ENCODE measurements around the gene AKAP6.
"Not testable (repeated sequence)": the region's sequence is repeated elsewhere in the genome, so short reads cannot be mapped to it uniquely, and the experiment has no call there.

AKAP6 gene

GRCh38 chr14:32576977-32577376 is 247.9 kb downstream of the AKAP6 start:
- Histone ChIP-seq H3K9me3 (ENCODE audit: control insufficient read depth, low read length) (no peaks in the 10 kb centered on the region), H3K36me3 (ENCODE audit: control insufficient read depth, insufficient read depth, low read length) (no peaks in the 10 kb centered on the region), H3K27ac (no peak overlapping the region), H3K9ac (no peak overlapping the region), H2AFZ (no peak overlapping the region), H3K27me3 (ENCODE audit: control insufficient read depth, insufficient read depth, low read length) (no peaks in the 10 kb centered on the region), H3K79me2 (no peaks in the 10 kb centered on the region), H3K4me1 (no peaks in the 10 kb centered on the region), H3K4me2 (ENCODE audit: low read length) (no peak overlapping the region), H3K4me3 (ENCODE audit: low read depth, low read length) (no peak overlapping the region)
- TF ChIP-seq, protein P1, sequence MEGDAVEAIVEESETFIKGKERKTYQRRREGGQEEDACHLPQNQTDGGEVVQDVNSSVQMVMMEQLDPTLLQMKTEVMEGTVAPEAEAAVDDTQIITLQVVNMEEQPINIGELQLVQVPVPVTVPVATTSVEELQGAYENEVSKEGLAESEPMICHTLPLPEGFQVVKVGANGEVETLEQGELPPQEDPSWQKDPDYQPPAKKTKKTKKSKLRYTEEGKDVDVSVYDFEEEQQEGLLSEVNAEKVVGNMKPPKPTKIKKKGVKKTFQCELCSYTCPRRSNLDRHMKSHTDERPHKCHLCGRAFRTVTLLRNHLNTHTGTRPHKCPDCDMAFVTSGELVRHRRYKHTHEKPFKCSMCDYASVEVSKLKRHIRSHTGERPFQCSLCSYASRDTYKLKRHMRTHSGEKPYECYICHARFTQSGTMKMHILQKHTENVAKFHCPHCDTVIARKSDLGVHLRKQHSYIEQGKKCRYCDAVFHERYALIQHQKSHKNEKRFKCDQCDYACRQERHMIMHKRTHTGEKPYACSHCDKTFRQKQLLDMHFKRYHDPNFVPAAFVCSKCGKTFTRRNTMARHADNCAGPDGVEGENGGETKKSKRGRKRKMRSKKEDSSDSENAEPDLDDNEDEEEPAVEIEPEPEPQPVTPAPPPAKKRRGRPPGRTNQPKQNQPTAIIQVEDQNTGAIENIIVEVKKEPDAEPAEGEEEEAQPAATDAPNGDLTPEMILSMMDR (IDR thresholded peaks at IDR 0.05) = no peak

GRCh38 chr14:32578181-32578580 is 249.1 kb downstream of the AKAP6 start:
- Histone ChIP-seq H3K79me2 (no peaks in the 10 kb centered on the region), H3K4me2 (ENCODE audit: low read length) (no peak overlapping the region), H3K36me3 (ENCODE audit: control insufficient read depth, insufficient read depth, low read length) (no peaks in the 10 kb centered on the region), H3K9ac (no peak overlapping the region), H3K27me3 (ENCODE audit: control insufficient read depth, insufficient read depth, low read length) (no peaks in the 10 kb centered on the region), H3K4me3 (ENCODE audit: low read depth, low read length) (no peak overlapping the region), H3K9me3 (ENCODE audit: control insufficient read depth, low read length) (no peaks in the 10 kb centered on the region), H2AFZ (no peak overlapping the region), H3K4me1 (no peaks in the 10 kb centered on the region), H3K27ac (no peak overlapping the region)
- TF ChIP-seq, protein P1 (IDR thresholded peaks at IDR 0.05) = no peak

- not testable (repeated sequence) for H3K9ac ChIP-seq; H3K27me3 ChIP-seq (ENCODE audit: control insufficient read depth, insufficient read depth, low read length); H3K79me2 ChIP-seq; H3K4me1 ChIP-seq; H2AFZ ChIP-seq; H3K36me3 ChIP-seq (ENCODE audit: control insufficient read depth, insufficient read depth, low read length); H3K4me2 ChIP-seq (ENCODE audit: low read length); H3K27ac ChIP-seq; H3K4me3 ChIP-seq (ENCODE audit: low read depth, low read length); H3K9me3 ChIP-seq (ENCODE audit: control insufficient read depth, low read length)
Measured at GRCh38 chr14:32583427-32583826, 254.3 kb downstream of the AKAP6 start.

DNA sequence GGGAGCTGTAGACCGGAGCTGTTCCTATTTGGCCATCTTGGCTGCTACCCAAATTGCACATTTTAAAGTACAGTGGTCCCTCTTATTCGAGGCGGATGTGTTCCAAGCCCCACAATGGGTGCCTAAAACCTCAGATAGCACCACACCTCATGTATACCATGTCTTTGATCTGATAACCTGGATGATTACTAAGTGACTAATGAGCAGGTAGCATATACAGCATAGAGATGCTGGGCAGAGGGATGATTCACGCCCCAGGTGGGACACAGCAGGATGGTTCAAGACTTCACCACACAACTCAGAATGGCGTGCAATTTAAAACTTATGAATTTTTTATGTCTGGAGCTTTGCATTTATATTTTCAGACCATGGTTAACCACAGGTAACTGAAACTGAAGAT is 255.0 kb downstream of the AKAP6 start:
- no peak overlapping the region for H3K9ac ChIP-seq
- H3K27ac ChIP-seq = no peak overlapping the region
- no peaks in the 10 kb centered on the region for H3K36me3 ChIP-seq (ENCODE audit: control insufficient read depth, insufficient read depth, low read length)
- no peaks in the 10 kb centered on the region for H3K9me3 ChIP-seq (ENCODE audit: control insufficient read depth, low read length)
- H2AFZ ChIP-seq = no peak overlapping the region
- no peak overlapping the region for H3K4me2 ChIP-seq (ENCODE audit: low read length)
- H3K4me3 ChIP-seq (ENCODE audit: low read depth, low read length) = no peak overlapping the region
- H3K4me1 ChIP-seq = no peaks in the 10 kb centered on the region
- TF ChIP-seq, protein P1 (IDR thresholded peaks at IDR 0.05) = no peak
- H3K79me2 ChIP-seq = no peaks in the 10 kb centered on the region
- H3K27me3 ChIP-seq (ENCODE audit: control insufficient read depth, insufficient read depth, low read length) = no peaks in the 10 kb centered on the region

DNA sequence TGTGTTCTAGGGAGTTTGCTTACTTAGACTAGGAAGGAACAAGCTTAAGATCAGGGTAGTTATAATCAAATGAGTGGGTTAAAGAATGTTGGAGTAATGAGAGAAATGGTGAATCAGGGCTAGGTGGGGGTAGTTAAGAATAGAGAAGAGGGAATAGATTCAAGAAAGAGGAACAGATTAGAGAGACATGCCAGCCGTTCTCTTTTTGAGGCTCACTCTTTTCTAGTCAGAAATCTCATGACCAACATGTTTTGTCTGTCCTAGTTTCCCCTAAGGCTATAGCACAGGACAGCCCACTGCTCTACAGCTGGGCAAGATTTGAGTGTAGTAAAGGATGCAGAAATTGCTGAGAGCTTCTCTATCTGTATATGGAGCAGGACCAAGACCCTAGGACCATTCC is 258.4 kb downstream of the AKAP6 start:
- no peaks in the 10 kb centered on the region for H3K36me3 ChIP-seq (ENCODE audit: control insufficient read depth, insufficient read depth, low read length)
- no peaks in the 10 kb centered on the region for H3K4me1 ChIP-seq
- no peaks in the 10 kb centered on the region for H3K27me3 ChIP-seq (ENCODE audit: control insufficient read depth, insufficient read depth, low read length)
- H3K9me3 ChIP-seq (ENCODE audit: control insufficient read depth, low read length) = no peaks in the 10 kb centered on the region
- no peak overlapping the region for H3K27ac ChIP-seq
- no peak overlapping the region for H3K9ac ChIP-seq
- no peak overlapping the region for H2AFZ ChIP-seq
- no peaks in the 10 kb centered on the region for H3K79me2 ChIP-seq
- H3K4me3 ChIP-seq (ENCODE audit: low read depth, low read length) = no peak overlapping the region
- TF ChIP-seq, protein P1 (IDR thresholded peaks at IDR 0.05) = no peak
- H3K4me2 ChIP-seq (ENCODE audit: low read length) = no peak overlapping the region

All from parathyroid adenoma (tissue), 2 donors.